ENCODE data around the gene TNFRSF4. TPM values are rescaled to one million over a fixed set of nuclear protein-coding genes. Genes with fewer than 3 reads are reported as not detected.

The TNFRSF4 gene
- total RNA-seq, 2 experiments from 2014 or later, result 27.6 to 28.6 TPM

DNA sequence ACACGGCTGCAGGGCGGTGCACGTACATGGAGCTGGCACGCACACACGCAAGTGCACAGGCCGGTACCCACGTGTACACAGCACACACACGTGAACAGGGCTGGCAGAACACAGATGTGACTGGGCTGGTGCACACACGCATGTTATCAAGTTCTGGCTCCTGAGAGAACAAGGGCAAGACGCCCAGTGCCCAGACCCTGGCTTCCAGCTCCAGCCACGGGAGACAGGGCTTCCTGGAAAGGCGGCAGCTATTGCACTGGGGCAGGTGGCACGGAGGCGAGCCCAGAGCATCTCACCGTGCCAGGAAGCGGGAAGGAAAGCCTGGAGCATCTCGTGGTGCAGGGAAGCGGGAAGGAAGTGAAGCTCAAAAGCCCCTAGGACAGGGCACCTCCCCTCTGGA is 12.0 kb upstream of the TNFRSF4 start:
- CTCF ChIA-PET, result no interaction called here
- Histone ChIP-seq H3K9me3 (ENCODE audit: control insufficient read depth in 1 of 2, insufficient read depth in 1 of 2, low read length in 2 of 2) (no peaks in the 10 kb centered on the region), H3K4me1 (ENCODE audit: insufficient read depth, low read length) (peaks cover 47% of the 10 kb centered on the region), H3K27me3 (ENCODE audit: control insufficient read depth in 1 of 2, insufficient read depth in 2 of 2, low read length in 2 of 2) (no peaks in the 10 kb centered on the region), H3K4me3 (ENCODE audit: low read length) (no peak overlapping the region), H3K27ac (ENCODE audit: low read depth in 1 of 2, low read length in 2 of 2) (no peak overlapping the region), H3K36me3 (ENCODE audit: insufficient read depth, low read length) (peaks cover 73% of the 10 kb centered on the region)
- ATAC-seq (ENCODE audit: poor library complexity), result no peak
- H3K4me1 Mint-ChIP-seq (ENCODE audit: low read depth), result peaks cover 18% of the 10 kb centered on the region
- H3K27ac Mint-ChIP-seq, result no peak overlapping the region
- no peaks in the 10 kb centered on the region for H3K27me3 Mint-ChIP-seq
- no peak for DNase-seq
- TF ChIP-seq CTCF (IDR thresholded peaks at IDR 0.05), result no peak
- no peaks in the 10 kb centered on the region for H3K9me3 Mint-ChIP-seq
- intact Hi-C loops (cut with DNase I, micrococcal nuclease), result no loop called here
- POLR2A ChIA-PET, result no interaction called here
- H3K36me3 Mint-ChIP-seq (ENCODE audit: low read depth), result peaks cover 72% of the 10 kb centered on the region
- peak overlapping the region; percentile 58 for H3K4me3 Mint-ChIP-seq

- peaks cover 13% of the 10 kb centered on the region for H3K4me1 Mint-ChIP-seq (ENCODE audit: low read depth)
- peaks cover 74% of the 10 kb centered on the region for H3K36me3 Mint-ChIP-seq (ENCODE audit: low read depth)
- TF ChIP-seq CTCF (IDR thresholded peaks at IDR 0.05), result no peak
- H3K27me3 Mint-ChIP-seq, result no peaks in the 10 kb centered on the region
- H3K9me3 Mint-ChIP-seq, result no peaks in the 10 kb centered on the region
- Histone ChIP-seq H3K27me3 (ENCODE audit: control insufficient read depth in 1 of 2, insufficient read depth in 2 of 2, low read length in 2 of 2) (no peaks in the 10 kb centered on the region), H3K4me3 (ENCODE audit: low read length) (no peak overlapping the region), H3K27ac (ENCODE audit: low read depth in 1 of 2, low read length in 2 of 2) (no peak overlapping the region), H3K36me3 (ENCODE audit: insufficient read depth, low read length) (peaks cover 79% of the 10 kb centered on the region), H3K9me3 (ENCODE audit: control insufficient read depth in 1 of 2, insufficient read depth in 1 of 2, low read length in 2 of 2) (no peaks in the 10 kb centered on the region), H3K4me1 (ENCODE audit: insufficient read depth, low read length) (peaks cover 42% of the 10 kb centered on the region)
- intact Hi-C loops (cut with DNase I, micrococcal nuclease), result no loop called here
- DNase-seq (no peak), ATAC-seq (ENCODE audit: poor library complexity) (no peak)
- no peak overlapping the region for H3K4me3 Mint-ChIP-seq
- ChIA-PET POLR2A (no interaction called here), CTCF (no interaction called here)
- H3K27ac Mint-ChIP-seq, result no peak overlapping the region
These were observed 11.4 kb upstream of the TNFRSF4 start for GRCh38 chr1:1225238-1225845.

DNA sequence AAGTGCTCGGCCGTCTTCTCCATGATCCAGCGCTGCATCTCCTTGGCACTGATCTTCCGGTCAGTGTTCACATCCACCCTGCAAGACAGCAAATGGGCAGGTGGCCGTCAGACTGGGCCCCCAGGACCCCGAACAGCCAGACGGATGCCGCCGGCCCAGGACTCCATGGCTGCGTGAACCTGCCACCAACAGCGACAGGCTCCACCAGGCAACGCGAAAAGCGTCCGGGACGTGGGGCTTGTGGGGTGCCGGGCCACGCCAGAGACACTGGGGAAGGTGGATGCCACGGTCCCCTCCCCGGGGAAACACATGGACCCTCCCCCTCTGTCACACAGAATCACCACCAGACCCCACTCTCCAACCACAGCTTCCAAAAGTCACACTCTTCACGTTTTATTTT is 9.9 kb upstream of the TNFRSF4 start:
- ChIA-PET CTCF (no interaction called here), POLR2A (no interaction called here)
- H3K27me3 ChIP-seq (ENCODE audit: control insufficient read depth in 1 of 2, insufficient read depth in 2 of 2, low read length in 2 of 2), result no peaks in the 10 kb centered on the region
- Mint-ChIP-seq H3K27me3 (no peaks in the 10 kb centered on the region), H3K4me3 (peak overlapping the region; percentile 25), H3K27ac (no peak overlapping the region), H3K4me1 (ENCODE audit: low read depth) (peaks cover 13% of the 10 kb centered on the region), H3K9me3 (no peaks in the 10 kb centered on the region), H3K36me3 (ENCODE audit: low read depth) (peaks cover 77% of the 10 kb centered on the region)
- intact Hi-C loops (cut with DNase I, micrococcal nuclease), result no loop called here
- no peak for TF ChIP-seq CTCF (IDR thresholded peaks at IDR 0.05)
- H3K36me3 ChIP-seq (ENCODE audit: insufficient read depth, low read length), result peaks cover 87% of the 10 kb centered on the region
- no peak overlapping the region for H3K4me3 ChIP-seq (ENCODE audit: low read length)
- peaks cover 43% of the 10 kb centered on the region for H3K4me1 ChIP-seq (ENCODE audit: insufficient read depth, low read length)
- no peak for DNase-seq
- no peak overlapping the region for H3K27ac ChIP-seq (ENCODE audit: low read depth in 1 of 2, low read length in 2 of 2)
- H3K9me3 ChIP-seq (ENCODE audit: control insufficient read depth in 1 of 2, insufficient read depth in 1 of 2, low read length in 2 of 2), result no peaks in the 10 kb centered on the region
- no peak for ATAC-seq (ENCODE audit: poor library complexity)

All from CD4-positive, alpha-beta T cell (primary cell).